Dendritic cell treated with granulocyte-macrophage colony-stimulating factor and Interleukin-4, amounts not matched to agents 40 ng/mL and 50 ng/mL, for 4 days (primary cell): ENCODE results near the gene CSRP1.
A peak's percentile ranks its signal among the peaks of the same experiment; 100 is the strongest.
"Not testable (repeated sequence)": the region's sequence is repeated elsewhere in the genome, so short reads cannot be mapped to it uniquely, and the experiment has no call there.

Source experiments
- H3K27ac Mint-ChIP-seq: one replicate; pipeline ENCODE4 v1.8.0; 2022; ENCODE audit warnings: mild to moderate bottlenecking, mixed read lengths
- H3K27me3 Mint-ChIP-seq: one replicate; pipeline ENCODE4 v1.8.0; 2022; ENCODE audit warnings: mild to moderate bottlenecking, mixed read lengths
- H3K36me3 Mint-ChIP-seq: one replicate; pipeline ENCODE4 v1.8.0; 2022; ENCODE audit warnings: low read depth, mixed read lengths
- H3K4me1 Mint-ChIP-seq: one replicate; pipeline ENCODE4 v1.8.0; 2022; ENCODE audit warnings: low read depth, mixed read lengths
- H3K4me3 Mint-ChIP-seq: one replicate; pipeline ENCODE4 v1.8.0; 2022; ENCODE audit warnings: mild to moderate bottlenecking, moderate library complexity, mixed read lengths
- H3K9me3 Mint-ChIP-seq: one replicate; pipeline ENCODE4 v1.8.0; 2022; ENCODE audit warnings: mixed read lengths
- intact Hi-C: fragments of 100-400 bp; cut with micrococcal nuclease; formaldehyde crosslinking; loops from one replicate; pipeline ENCODE4 v1.15.0; 2022

The CSRP1 gene

GRCh38 chr1:201531551-201532425 is 24.9 kb upstream of the CSRP1 start:
- Mint-ChIP-seq H3K4me3 (no peak overlapping the region), H3K27me3 (peaks cover 7% of the 10 kb centered on the region), H3K4me1 (peaks cover 43% of the 10 kb centered on the region), H3K9me3 (no peaks in the 10 kb centered on the region), H3K27ac (no peak overlapping the region), H3K36me3 (peaks cover 30% of the 10 kb centered on the region)
- intact Hi-C loops = loop anchor here (1.0 to 10.0 kb wide), 2 partner anchors 28 to 443 kb away; no protein-coding TSS in a partner anchor

GRCh38 chr1:201530741-201531531 is 24.0 kb upstream of the CSRP1 start:
- Mint-ChIP-seq H3K4me1 (peaks cover 34% of the 10 kb centered on the region), H3K9me3 (no peaks in the 10 kb centered on the region), H3K4me3 (no peak overlapping the region), H3K27ac (no peak overlapping the region), H3K36me3 (peaks cover 30% of the 10 kb centered on the region), H3K27me3 (peaks cover 7% of the 10 kb centered on the region)
- intact Hi-C loops = loop anchor here (1.0 to 10.0 kb wide), 3 partner anchors 28 to 444 kb away; no protein-coding TSS in a partner anchor

GRCh38 chr1:201528631-201529252 is 21.8 kb upstream of the CSRP1 start:
- intact Hi-C loops = no loop called here
- H3K9me3 Mint-ChIP-seq = peaks cover 6% of the 10 kb centered on the region
- no peak overlapping the region for H3K4me3 Mint-ChIP-seq
- peaks cover 7% of the 10 kb centered on the region for H3K27me3 Mint-ChIP-seq
- H3K27ac Mint-ChIP-seq = peak overlapping the region; percentile 23
- peaks cover 36% of the 10 kb centered on the region for H3K36me3 Mint-ChIP-seq
- peaks cover 28% of the 10 kb centered on the region for H3K4me1 Mint-ChIP-seq

- intact Hi-C loops = no loop called here
- Mint-ChIP-seq H3K4me1 (peaks cover 28% of the 10 kb centered on the region), H3K27me3 (peaks cover 7% of the 10 kb centered on the region), H3K4me3 (no peak overlapping the region), H3K36me3 (peaks cover 36% of the 10 kb centered on the region), H3K27ac (no peak overlapping the region), H3K9me3 (peaks cover 9% of the 10 kb centered on the region)
These were observed 21.0 kb upstream of the CSRP1 start for GRCh38 chr1:201527879-201528278.

GRCh38 chr1:201525193-201525778 is 18.4 kb upstream of the CSRP1 start:
- Mint-ChIP-seq H3K27me3 (no peaks in the 10 kb centered on the region), H3K9me3 (peaks cover 9% of the 10 kb centered on the region), H3K4me1 (peaks cover 9% of the 10 kb centered on the region), H3K4me3 (no peak overlapping the region), H3K27ac (peak overlapping the region; percentile 45), H3K36me3 (peaks cover 37% of the 10 kb centered on the region)
- intact Hi-C loops = no loop called here

GRCh38 chr1:201520046-201520575 is 13.2 kb upstream of the CSRP1 start:
- H3K27ac Mint-ChIP-seq, intact Hi-C loops, H3K4me3 Mint-ChIP-seq, H3K27me3 Mint-ChIP-seq, H3K9me3 Mint-ChIP-seq: not testable (repeated sequence)
- Mint-ChIP-seq H3K36me3 (peaks cover 46% of the 10 kb centered on the region), H3K4me1 (peaks cover 13% of the 10 kb centered on the region)

- Mint-ChIP-seq H3K9me3 (no peaks in the 10 kb centered on the region), H3K4me1 (peaks cover 8% of the 10 kb centered on the region), H3K36me3 (peaks cover 47% of the 10 kb centered on the region), H3K4me3 (no peak overlapping the region), H3K27me3 (no peaks in the 10 kb centered on the region), H3K27ac (peak overlapping the region; percentile 12)
- intact Hi-C loops = no loop called here
These were observed 11.1 kb upstream of the CSRP1 start for GRCh38 chr1:201518071-201518470.

- peaks cover 46% of the 10 kb centered on the region for H3K36me3 Mint-ChIP-seq
- no peak overlapping the region for H3K4me3 Mint-ChIP-seq
- intact Hi-C loops = no loop called here
- no peaks in the 10 kb centered on the region for H3K9me3 Mint-ChIP-seq
- H3K27me3 Mint-ChIP-seq = no peaks in the 10 kb centered on the region
- H3K27ac Mint-ChIP-seq = peak overlapping the region; percentile 12
- peaks cover 9% of the 10 kb centered on the region for H3K4me1 Mint-ChIP-seq
These were observed 10.7 kb upstream of the CSRP1 start for GRCh38 chr1:201517631-201518030.

GRCh38 chr1:201516511-201517127 is 9.7 kb upstream of the CSRP1 start:
- Mint-ChIP-seq H3K4me3 (no peak overlapping the region), H3K36me3 (peaks cover 36% of the 10 kb centered on the region), H3K27me3 (no peaks in the 10 kb centered on the region), H3K9me3 (no peaks in the 10 kb centered on the region), H3K27ac (no peak overlapping the region), H3K4me1 (peaks cover 19% of the 10 kb centered on the region)
- intact Hi-C loops = no loop called here

GRCh38 chr1:201515895-201516294 is 9.0 kb upstream of the CSRP1 start:
- Mint-ChIP-seq H3K36me3 (peaks cover 29% of the 10 kb centered on the region), H3K27me3 (no peaks in the 10 kb centered on the region), H3K4me3 (no peak overlapping the region), H3K9me3 (no peaks in the 10 kb centered on the region), H3K4me1 (peaks cover 22% of the 10 kb centered on the region), H3K27ac (no peak overlapping the region)
- intact Hi-C loops = no loop called here

GRCh38 chr1:201515062-201515750 is 8.3 kb upstream of the CSRP1 start:
- no peak overlapping the region for H3K27ac Mint-ChIP-seq
- no peaks in the 10 kb centered on the region for H3K9me3 Mint-ChIP-seq
- H3K36me3 Mint-ChIP-seq = peaks cover 25% of the 10 kb centered on the region
- no peak overlapping the region for H3K4me3 Mint-ChIP-seq
- intact Hi-C loops = no loop called here
- H3K27me3 Mint-ChIP-seq = no peaks in the 10 kb centered on the region
- peaks cover 23% of the 10 kb centered on the region for H3K4me1 Mint-ChIP-seq

GRCh38 chr1:201514466-201514865 is 7.5 kb upstream of the CSRP1 start:
- H3K36me3 Mint-ChIP-seq = peaks cover 23% of the 10 kb centered on the region
- H3K27me3 Mint-ChIP-seq = no peaks in the 10 kb centered on the region
- intact Hi-C loops = no loop called here
- H3K9me3 Mint-ChIP-seq = no peaks in the 10 kb centered on the region
- no peak overlapping the region for H3K4me3 Mint-ChIP-seq
- peaks cover 30% of the 10 kb centered on the region for H3K4me1 Mint-ChIP-seq
- no peak overlapping the region for H3K27ac Mint-ChIP-seq
